Right kidney (tissue), 1 donor: ENCODE results near the gene CDK10.
"Not testable (repeated sequence)": the region's sequence is repeated elsewhere in the genome, so short reads cannot be mapped to it uniquely, and the experiment has no call there.

Experiments used
- DNase-seq: peaks from one replicate; pipeline ENCODE4 v3.0.0-alpha.2; 2016

Gene CDK10

DNA sequence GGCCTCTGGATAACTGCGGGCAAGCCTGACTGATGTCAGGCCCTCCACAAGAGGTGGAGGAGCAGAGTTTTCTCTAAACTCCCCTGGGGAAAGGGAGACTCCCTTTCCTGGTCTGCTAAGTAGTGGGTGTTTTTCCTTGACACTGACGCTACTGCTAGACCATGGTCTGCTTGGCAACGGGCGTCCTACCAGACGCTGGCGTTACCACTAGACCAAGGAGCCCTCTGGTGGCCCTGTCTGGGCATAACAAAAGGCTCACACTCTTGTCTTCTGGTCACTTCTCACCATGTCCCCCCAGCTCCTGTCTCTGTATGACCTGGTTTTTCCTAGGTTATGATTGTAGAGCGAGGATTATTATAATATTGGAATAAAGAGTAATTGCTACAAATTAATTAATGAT is 19.5 kb upstream of the CDK10 start:
- not testable (repeated sequence) for DNase-seq

DNA sequence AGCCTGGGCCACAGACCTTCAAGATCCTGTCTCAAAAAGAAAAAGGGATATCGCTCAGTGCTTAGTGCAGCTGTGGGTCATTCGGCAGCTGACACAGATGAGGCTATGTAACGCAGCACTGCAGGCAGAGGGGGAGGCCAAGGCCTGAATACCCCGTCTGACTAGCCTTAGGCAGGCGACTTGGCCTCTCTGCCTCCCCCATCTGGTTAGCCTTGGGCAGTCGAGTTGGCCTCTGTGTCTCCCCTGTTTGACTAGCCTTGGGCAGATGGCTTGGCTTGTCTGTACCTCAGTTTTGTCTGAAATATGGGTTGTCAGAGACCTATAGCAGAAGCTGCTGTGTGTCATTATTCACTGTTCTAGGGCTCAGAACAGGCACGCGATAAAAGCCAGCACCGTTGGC is 18.9 kb upstream of the CDK10 start:
- DNase-seq, result no peak

DNA sequence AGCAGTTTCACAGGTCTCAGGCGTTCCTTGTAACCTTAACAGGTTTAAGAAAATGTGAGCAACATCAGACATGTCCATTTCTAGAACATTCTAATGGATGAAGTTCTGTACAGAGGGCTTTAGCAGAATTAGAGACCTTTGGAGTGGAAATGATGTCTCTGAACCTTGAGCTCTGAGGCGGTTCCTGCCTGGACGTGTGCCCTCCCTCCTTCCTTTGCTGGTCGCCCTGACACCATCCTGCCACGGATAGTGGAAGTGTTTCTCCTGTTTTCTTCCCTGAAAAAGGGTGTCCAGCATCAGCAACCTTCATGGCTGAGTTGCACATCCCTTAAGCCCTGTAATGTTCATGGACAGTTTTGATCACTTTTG is 17.7 kb upstream of the CDK10 start:
- DNase-seq, result no peak

DNA sequence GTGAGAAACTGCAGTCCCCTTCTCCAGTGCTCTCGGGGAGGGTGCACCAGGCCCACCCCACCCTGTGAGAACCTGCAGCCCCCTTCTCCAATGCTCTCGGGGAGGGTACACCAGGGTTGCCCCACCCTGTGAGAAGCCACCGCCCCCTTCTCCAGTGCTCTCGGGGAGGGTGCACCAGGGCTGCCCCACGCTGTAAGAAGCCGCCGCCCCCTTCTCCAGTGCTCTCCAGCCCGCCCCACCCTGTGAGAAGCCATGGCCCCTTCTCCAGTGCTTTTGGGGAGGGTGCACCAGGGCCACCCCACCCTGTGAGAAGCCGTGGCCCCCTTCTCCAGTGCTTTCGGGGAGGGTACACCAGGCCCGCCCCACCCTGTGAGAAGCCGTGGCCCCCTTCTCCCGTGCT is 16.7 kb upstream of the CDK10 start:
- DNase-seq, result no peak

DNA sequence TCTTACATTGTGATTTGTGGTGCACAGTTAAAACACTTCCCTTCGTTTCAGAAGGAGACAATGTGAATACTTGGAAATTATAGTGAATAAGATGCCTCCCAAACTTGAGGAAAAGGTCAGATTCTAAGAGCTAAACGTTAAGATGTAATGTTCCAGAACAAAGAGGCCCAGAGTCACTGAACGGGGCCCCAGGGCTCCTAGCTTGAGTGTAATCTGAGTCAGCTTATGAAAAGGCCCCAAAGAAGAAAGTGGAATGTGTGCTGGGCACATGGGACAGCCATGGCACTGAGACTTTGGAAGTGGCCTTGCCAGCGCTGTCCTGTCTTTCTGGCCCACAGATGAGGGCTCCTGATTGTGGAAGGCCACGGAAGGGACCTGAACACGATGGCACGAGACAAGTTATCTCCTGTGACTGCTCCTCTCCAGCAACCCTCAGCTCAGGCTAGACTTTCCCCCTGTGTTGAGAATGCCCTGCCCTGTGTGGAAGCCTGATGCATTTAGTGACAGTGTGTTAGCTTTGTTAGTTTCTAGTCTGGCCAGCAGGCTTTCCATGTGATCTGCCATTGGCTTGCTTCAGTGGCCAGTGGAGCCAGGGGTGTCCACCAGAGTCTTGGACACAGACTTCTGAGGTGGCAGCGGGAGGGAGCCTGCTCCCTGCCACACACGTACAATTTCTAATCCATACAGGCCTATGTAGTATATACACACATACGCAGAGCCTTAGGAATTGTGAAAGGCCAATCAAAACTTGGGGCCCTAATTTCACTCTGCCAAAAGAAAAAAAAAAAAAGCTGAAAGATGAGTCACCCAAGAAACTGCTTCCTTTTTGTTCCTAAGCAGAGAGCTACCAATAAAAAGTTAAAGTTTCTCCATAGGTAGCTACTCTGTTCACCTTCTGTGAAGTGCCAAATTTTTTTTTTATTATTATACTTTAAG is 15.7 kb upstream of the CDK10 start:
- DNase-seq, result no peak

DNA sequence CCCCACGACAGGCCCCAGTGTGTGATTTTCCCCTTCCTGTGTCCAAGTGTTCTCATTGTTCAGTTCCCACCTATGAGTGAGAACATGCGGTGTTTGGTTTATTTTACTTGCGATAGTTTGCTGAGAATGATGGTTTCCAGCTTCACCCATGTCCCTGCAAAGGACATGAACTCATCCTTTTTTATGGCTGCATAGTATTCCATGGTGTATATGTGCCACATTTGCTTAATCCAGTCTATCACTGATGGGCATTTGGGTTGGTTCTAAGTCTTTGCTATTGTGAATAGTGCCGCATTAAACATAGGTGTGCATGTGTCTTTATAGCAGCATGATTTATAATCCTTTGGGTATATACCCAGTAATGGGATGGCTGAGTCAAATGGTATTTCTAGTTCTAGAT is 14.9 kb upstream of the CDK10 start:
- DNase-seq, result not testable (repeated sequence)

DNA sequence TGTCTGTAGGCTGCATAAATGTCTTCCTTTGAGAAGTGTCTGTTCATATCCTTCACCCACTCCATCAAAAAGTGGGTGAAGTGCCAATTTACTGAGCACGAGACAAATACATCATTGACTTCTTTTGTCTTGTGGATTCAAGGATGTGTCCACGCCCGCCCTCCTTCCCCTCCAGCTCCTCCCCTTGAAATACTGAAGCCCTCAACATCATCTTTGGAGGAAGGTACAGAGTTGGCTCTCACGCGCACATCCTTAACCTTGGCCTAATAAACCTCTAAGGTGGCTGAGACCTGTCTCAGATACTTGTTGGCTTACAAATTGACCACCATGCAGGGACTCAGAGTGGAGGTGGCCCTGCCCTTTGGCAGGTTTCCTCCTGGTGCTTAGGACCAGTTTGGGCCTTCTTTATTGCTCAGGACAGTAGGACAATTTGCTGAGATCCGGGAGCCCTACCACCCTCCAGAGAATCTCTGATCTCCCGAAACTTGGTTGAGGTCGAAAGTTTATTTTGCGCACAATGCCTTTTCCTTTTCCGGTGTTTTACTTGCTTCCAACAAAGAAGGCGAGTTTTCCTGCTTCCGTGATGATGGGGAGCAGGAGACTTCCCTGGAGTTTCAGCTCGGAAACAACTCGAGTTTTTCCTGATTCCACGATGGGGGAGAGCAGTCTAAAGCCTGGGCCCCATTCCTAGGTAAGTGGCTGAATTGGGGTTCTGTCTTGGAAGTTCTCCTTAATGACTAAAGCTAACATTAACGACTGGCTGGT is 14.1 kb upstream of the CDK10 start:
- DNase-seq, result no peak

DNA sequence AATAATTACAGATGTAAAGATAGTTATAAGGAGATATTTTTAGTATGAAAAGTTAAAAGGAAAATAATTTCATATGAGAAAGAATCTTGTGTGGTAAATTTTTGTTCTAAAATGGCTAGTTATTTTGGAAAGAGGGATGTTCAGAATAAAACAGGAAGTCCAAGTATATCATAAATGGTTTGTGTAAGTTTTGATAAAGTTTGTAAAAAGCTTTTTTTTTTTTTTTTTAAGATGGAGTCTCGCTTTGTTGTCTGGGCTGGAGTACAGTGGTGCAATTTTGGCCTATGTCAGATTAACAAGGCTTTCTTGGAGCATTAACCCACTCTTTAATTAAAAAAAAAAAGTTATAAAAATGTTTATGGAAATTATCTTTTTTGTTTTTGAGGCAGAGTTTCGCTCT is 8.2 kb upstream of the CDK10 start:
- DNase-seq, result no peak

DNA sequence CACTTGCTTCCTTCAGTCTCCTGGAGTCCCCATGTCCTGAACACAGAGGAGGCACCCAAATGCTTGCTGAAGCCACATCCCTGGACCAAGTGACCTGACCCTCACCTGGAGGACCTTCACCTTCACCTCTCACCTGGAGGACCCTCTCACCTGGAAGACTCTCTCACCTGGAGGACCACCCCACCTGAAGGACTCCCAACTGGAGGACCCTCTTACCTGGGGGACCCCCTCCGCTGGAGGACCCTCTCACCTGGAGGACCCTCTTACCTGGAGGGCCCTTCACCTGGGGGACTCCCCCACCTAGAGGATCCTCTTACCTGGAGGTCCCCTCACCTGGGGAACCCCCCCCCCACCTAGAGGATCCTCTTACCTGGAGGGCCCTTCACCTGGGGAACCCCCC is 573 bp upstream of the CDK10 start:
- no peak for DNase-seq

DNA sequence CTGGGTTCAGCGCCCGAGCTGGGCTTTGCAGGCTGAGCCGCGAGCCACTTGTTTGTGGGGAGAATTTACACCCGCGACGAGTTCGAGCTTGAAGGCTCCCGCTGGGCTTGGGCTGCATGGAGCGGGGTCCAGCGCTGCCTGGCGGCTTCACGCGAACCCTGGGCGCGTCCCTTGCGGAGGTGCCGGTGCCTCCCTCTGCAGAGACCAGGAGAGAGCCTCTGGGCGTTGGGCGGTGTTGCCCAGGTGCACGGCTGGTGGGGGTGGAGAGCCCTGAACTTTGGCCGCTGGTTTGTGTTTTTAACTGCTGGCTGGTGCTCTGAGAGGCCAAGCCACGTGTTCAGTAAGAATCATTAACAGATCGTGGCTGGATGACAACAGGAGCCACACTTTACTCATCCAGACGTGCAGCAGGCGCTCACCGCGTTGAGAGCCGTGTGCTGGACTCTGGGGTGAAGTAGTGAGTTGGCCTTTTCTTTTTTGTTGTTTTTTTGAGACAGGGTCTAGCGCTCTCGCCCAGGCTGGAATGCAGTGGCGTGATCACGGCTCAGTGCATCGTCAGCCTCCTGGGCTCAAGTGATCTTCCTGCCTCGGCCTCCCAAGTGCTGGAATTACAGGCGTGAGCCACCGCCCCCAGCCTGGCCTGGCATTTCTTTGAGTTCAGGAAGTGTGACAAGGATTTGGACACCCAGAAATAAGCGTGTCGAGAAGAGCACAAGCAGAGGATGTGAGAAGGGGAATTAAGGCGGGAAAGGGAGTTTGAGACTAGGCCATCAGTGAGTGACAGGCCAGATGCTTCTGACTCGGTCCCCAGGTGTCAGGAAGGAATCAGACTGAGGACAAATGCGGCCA is 827 bp downstream of the CDK10 start:
- peak; percentile 86 for DNase-seq

DNA sequence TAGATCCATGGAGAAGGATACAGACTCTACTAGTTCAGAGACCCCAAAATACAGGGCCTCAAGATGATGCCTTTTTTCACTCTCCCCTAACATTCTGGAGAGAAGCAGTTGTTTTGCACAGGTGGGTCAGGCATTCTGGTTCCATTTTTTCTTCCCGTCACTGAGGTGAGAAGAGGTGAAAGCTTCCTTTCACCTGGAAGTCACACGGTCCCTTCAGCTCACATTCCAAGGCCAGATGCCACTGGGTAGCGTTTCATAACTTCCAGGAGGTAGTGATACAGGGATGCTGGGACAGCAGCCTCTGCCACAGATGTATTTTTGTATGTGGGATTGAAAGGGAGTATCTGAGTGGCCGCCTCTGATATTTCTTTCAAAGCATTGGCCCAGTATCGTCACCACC is 1.9 kb downstream of the CDK10 start:
- no peak for DNase-seq

DNA sequence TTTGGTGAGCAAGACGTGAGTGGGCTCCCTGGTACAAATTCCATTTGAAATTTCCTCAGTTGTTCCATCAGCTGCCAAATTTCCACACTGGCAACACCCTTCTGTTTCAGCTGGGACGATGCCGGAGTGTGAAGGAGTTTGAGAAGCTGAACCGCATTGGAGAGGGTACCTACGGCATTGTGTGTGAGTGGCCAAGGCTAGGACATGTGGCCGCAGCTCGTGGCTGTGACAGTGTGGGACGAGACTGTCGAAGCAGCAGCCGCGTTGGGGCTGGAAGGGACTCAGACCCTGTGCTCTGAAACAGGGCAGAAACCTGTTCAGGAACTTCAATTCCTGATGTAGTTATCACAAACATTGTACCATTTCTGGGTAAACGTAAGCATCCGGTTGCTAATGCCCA is 2.7 kb downstream of the CDK10 start:
- DNase-seq, result no peak

DNA sequence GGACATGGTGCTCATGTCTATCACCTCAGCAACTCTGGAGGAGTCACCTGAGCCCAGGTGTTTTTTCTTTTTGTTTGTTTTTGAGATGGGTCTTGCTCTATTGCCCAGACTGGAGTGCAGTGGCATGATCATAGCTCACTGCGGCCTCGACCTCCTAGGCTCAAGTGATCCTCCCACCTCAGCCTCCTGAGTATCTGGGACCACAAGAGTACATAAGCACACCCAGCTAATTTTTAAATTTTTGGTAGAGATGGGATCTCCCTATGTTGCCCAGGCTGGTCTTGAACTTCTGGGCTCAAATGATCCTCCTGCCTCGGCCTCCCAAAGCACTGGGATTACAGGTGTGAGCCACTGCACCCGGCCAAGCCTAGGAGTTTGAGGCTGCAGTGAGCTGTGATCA is 3.1 kb downstream of the CDK10 start:
- DNase-seq, result not testable (repeated sequence)

DNA sequence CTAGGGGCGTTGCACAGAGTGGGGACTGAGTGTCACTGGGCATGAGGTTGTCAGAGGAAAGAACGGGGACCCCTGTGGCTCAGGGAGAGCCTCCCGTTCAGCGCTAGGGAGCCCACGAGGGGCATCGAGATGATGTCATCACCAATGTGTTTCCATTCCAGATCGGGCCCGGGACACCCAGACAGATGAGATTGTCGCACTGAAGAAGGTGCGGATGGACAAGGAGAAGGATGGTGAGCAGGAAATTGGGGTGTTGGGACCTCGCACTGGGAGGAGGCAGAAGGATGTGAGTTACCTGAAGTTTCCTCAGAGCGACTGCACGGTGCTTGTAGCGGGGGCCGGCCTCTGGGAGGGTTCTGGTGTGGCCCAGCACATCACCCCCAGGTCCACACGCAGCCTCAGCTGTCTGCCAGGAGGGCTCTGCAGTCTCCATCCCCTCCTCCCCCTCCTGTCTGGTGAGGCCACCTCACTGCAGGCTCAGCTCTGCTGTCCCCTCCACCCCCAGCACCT is 4.0 kb downstream of the CDK10 start:
- DNase-seq, result no peak

DNA sequence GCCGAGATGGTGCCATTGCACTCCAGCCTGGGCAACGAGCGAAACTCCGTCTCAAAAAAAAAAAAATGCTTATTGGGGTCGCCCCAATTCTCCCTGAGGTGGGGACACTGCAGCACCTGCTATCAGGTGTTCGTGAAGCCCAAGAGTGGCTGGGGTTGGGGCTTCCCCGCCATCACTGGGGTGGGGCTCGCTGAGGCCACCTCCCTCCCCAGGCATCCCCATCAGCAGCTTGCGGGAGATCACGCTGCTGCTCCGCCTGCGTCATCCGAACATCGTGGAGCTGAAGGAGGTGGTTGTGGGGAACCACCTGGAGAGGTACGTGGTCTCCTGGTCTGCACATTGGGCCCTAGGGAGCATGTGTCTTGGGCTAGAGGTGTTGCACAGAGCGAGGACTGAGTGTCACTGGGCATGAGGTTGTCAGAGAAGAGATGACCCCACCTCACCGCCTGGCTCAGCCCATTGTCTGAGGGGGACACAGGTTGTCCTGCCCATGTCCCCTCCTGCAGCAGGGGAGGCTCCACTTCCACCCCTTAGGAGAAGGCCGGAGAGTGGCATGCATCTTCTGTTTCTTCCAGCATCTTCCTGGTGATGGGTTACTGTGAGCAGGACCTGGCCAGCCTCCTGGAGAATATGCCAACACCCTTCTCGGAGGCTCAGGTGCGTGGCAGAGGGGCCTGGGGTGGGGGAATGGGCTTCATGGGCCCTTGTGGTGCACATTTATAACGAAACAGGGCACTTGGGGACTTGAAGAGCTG is 4.9 kb downstream of the CDK10 start:
- no peak for DNase-seq

DNA sequence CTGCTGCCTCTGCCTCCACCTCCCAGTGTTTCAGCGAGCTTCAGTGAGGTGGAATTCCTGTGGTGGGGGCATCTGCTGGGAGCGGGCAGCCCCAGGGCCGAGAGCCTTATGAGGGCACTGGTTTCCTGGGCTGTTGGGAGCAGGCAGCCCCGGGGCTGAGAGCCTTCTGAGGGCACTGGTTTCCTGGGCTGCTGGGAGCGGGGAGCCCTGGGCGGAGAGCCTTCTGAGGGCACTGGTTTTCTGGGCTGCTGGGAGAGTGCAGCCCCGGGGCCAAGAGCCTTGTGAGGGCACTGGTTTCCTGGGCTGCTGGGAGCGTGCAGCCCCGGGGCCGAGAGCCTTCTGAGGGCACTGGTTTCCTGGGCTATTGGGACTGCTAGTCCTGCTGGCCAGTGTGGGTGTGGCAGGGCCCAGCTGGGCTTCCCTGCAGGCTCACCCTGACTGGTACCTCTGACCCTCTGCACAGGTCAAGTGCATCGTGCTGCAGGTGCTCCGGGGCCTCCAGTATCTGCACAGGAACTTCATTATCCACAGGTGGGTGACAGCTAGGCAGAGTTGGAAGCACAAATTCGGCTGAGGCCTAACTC is 5.6 kb downstream of the CDK10 start:
- DNase-seq, result no peak

DNA sequence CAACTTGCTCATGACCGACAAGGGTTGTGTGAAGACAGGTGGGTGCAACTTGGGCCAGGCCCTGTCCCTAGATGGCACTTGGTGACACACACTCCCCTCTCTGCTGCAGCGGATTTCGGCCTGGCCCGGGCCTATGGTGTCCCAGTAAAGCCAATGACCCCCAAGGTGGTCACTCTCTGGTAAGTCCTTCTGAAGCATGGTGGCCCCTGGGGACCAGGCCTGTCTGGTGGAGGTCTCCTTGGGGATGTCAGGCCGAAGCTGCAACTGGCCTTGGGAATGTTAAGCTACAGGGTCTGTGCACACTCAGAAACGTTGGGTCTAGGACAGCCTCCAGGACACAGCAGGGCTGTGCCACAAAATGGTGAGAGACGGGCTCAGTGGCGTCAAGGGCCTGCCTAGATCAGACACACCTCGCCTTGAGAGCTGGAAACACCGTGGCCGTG is 6.8 kb downstream of the CDK10 start:
- no peak for DNase-seq

DNA sequence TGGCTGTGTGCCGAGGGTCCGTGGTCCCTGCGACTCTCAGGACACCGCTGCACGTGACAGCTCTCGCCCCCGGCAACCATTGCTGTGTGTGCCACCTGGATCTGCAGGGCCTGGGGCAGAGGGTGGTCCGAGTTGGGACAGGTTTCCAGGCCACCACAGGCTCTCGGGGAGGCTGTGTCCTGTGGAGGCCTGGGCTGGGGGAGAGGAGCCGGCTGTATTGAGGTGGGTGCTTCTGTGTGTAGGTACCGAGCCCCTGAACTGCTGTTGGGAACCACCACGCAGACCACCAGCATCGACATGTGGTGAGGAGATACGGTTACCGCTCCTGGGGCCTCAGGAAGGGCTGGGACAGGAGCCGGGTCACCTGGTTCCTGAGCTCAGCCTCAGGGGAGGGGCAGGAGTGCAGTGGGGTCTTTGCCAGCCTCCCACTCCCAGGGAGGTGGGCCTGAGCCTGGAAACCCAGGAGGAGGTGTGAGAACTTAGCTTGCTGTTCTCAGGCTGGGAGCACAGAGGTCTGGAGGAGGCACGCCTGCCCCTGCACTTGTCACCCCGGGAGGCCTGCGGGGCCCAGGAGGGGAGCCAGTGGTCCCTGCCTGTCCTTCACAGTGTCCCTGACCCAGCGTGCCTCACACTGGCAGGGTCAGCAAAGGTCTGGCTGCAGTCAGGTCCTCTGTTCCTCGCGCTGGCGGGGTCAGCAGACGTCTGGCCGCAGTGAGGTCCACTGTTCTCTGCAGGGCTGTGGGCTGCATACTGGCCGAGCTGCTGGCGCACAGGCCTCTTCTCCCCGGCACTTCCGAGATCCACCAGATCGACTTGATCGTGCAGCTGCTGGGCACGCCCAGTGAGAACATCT is 7.7 kb downstream of the CDK10 start:
- no peak for DNase-seq

DNA sequence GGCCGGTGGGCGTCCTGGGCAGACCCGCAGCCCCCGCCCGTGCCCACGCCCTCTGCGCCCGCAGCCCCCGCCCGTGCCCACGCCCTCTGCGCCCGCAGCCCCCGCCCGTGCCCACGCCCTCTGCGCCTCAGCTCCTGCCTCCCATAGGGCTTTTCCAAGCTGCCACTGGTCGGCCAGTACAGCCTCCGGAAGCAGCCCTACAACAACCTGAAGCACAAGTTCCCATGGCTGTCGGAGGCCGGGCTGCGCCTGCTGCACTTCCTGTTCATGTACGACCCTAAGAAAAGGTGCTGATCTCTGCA is 8.2 kb downstream of the CDK10 start:
- not testable (repeated sequence) for DNase-seq

DNA sequence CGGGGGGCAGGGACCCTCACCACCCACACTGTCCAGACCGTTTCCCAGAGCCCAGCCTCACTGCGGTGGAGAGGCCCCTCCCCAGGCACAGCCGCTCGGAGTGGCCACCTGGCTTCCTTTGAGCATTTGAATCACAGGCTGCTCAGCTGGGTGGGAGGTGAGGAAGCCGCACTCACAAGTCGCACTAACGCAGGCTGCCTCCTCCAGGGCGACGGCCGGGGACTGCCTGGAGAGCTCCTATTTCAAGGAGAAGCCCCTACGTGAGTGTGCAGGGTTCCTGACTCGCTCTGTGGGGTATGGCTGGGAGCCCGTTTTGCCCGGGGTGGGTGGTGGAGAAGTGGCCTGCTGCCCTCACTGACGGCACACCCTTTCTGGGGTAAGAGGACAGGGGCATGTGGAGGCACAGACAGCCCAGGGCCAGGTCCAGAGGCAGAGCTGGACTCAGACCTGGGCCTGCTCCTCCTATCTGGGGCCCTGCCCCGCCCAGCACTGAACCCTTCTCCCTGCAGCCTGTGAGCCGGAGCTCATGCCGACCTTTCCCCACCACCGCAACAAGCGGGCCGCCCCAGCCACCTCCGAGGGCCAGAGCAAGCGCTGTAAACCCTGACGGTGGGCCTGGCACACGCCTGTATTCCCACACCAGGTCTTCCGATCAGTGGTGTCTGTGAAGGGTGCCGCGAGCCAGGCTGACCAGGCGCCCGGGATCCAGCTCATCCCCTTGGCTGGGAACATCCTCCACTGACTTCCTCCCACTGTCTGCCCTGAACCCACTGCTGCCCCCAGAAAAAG is 8.8 kb downstream of the CDK10 start:
- no peak for DNase-seq
